Psoas muscle (tissue), 8 donors: ENCODE measurements around the gene FBXL19. TPM values are rescaled to one million over a fixed set of nuclear protein-coding genes. Genes with fewer than 3 reads are reported as not detected.

Source experiments
- ATAC-seq, 4 donors: fragments of 200-7000 bp; cut with Tn5 transposase; one replicate each; pipeline ENCODE4 v1.9.1; 2020; ENCODE audit warnings: moderate library complexity in 3 of 4, mild to moderate bottlenecking in 2 of 4
- DNase-seq, 2 donors: peaks; one replicate each; pipeline ENCODE4 v3.0.0-alpha.2; 2020
- H3K27ac ChIP-seq: fragments of 200-600 bp; one replicate; pipeline ENCODE4 v1.8.0; 2022
- H3K27me3 ChIP-seq, 3 donors: fragments of 200-600 bp in 1 of 3; one replicate each; pipeline versions ENCODE4 v1.6.1 to v1.8.0; 2013 to 2022; ENCODE audit warnings: low read length in 2 of 3, mild to moderate bottlenecking in 2 of 3, moderate library complexity in 1 of 3; ENCODE audit not compliant: insufficient read depth in 3 of 3
- H3K36me3 ChIP-seq, 2 donors: fragments of 200-600 bp in 1 of 2; one replicate each; pipeline versions ENCODE4 v1.6.1 to v1.8.0; 2013 to 2022; ENCODE audit warnings: low read depth in 1 of 2, mild to moderate bottlenecking in 1 of 2, moderate library complexity in 1 of 2; ENCODE audit not compliant: insufficient read depth in 1 of 2
- H3K4me1 ChIP-seq: fragments of 200-600 bp; one replicate; pipeline ENCODE4 v1.8.0; 2022
- H3K4me3 ChIP-seq: fragments of 200-600 bp; one replicate; pipeline ENCODE4 v1.8.0; 2022; ENCODE audit warnings: mild to moderate bottlenecking
- H3K9me3 ChIP-seq: fragments of 200-600 bp; one replicate; pipeline ENCODE4 v1.8.0; 2022
- WGBS, 3 donors: extraction: QIAGEN DNeasy Blood & Tissue Kit; methylation state at CpG; one replicate each; pipeline versions ENCODE4 v1.1.6 to v1.1.7; 2013; 5-methylcytosine and 5-hydroxymethylcytosine counted together
- intact Hi-C, 2 donors: fragments of 100-400 bp; cut with DNase I; formaldehyde crosslinking; loops; one replicate each; pipeline versions ENCODE4 v1.11.0 to v1.14.2; 2022
- polyA plus RNA-seq, 3 donors: library from polyadenylated mRNA; stranded (reverse); fragments of 200-250 nt; gene quantifications; one replicate each; pipeline ENCODE4 v1.2.3, GENCODE V29; 2013
- total RNA-seq, 4 donors: library from RNA; stranded (reverse); fragmentation: NEBNext Ultra II Directional in 2 of 4; extraction: Animal tissue kit (Norgen Biotek cat#: 25700) in 2 of 4; gene quantifications; one replicate each; pipeline versions ENCODE4 v1.2.1 to v1.2.4, GENCODE V29; 2021 to 2023
- TF ChIP-seq, protein P1 (sequence below): fragments of 200-600 bp; IDR thresholded peaks from one replicate; pipeline ENCODE4 v1.8.0; 2022; ENCODE audit warnings: antibody characterized with exemption
- donor health status: healthy with polysubstance abuse.
- donor health status: DM: no; HTN: no; CAD: no; lungs with moderate emphysema.
- donor health status: Bipolar disorder and iron deficiency.
- donor health status: healthy.
- donor health status: DM: yes; HTN: yes; CAD: no.
- donor health status: DM: no; HTN: no; CAD: no.
- donor health status: DM: no; HTN: no; CAD: no.
- donor health status: DM: yes; HTN: yes; CAD: no.

Gene FBXL19
- total and polyA plus RNA-seq, 7 donors = 2.8 to 5.4 (median 4.1) TPM

DNA sequence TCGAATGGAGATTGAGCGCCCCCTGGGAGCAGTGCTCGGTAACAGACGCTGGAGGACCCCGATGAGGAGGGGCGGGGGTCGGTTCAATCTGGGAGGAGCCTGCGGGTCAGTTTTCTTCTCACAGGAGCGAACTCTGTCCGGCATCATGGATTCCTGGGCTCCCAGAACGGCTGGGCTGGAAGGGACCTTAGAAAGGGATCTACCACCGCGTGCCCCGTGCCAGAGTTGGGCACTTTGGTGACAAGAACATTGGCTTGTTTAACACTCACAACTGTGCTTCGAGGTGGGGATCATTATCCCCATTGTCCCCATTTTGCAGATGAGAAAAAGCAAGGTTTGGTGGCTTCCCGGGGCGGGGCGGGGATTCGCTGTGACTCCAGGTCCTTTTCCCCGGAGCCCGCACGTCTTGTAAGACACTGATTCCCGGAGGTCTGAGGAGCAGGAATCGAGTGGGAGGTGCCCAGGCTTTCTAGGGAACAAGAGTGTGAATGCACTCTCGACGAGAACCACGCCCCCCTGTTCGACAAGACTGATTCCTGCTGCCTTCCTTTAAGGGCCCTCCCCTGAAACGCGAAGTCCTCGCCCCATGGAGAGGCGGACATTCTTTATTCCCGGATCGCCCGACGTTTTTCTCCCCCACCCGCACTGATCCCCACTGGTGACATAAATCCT lies 1.5 kb upstream of the FBXL19 start:
- intact Hi-C loops = loop anchor here (1.0 kb wide), 1 partner anchor 77 kb away; no protein-coding TSS in a partner anchor
- peak overlapping the region; percentile 81 for H3K4me3 ChIP-seq
- peak; percentile 86 to 91 for DNase-seq

DNA sequence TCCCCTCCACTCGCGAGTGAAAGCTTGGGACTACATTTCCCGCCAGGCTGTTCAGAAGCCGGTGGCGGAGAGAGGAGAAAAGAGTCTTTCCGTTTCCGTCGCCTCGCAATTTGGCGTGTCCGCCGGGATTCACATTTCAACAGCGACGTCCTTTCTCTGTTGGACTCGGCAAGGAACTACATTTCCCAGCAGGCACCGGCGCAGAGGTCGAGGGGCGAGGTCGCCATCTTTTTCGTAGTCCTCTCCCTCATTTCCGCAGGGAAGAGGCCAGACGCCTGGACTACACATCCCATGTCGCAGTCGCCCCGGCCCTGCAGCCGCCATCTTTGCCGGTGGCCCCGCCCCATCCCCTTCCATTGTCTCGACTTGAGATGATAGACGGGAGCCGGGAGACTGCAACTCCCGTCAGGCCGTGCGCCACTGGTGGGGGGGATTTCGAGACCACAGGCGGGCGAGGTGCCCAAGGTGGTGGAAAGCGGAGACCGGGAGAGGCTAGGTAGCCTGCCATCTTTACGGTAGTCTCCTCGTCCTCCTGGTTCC lies 882 bp upstream of the FBXL19 start:
- Histone ChIP-seq H3K27me3 (no peaks in the 10 kb centered on the region), H3K27ac (peak overlapping the region; percentile 86), H3K9me3 (no peaks in the 10 kb centered on the region), H3K4me1 (peaks cover 7% of the 10 kb centered on the region), H3K4me3 (peak overlapping the region; percentile 81), H3K36me3 (no peaks in the 10 kb centered on the region)
- peak; percentile 83 to 88 (median 84) for ATAC-seq
- intact Hi-C loops = no loop called here
- 0% methylated on average over 42 of the region's 42 CpGs for WGBS, 3 donors
- TF ChIP-seq, protein P1, sequence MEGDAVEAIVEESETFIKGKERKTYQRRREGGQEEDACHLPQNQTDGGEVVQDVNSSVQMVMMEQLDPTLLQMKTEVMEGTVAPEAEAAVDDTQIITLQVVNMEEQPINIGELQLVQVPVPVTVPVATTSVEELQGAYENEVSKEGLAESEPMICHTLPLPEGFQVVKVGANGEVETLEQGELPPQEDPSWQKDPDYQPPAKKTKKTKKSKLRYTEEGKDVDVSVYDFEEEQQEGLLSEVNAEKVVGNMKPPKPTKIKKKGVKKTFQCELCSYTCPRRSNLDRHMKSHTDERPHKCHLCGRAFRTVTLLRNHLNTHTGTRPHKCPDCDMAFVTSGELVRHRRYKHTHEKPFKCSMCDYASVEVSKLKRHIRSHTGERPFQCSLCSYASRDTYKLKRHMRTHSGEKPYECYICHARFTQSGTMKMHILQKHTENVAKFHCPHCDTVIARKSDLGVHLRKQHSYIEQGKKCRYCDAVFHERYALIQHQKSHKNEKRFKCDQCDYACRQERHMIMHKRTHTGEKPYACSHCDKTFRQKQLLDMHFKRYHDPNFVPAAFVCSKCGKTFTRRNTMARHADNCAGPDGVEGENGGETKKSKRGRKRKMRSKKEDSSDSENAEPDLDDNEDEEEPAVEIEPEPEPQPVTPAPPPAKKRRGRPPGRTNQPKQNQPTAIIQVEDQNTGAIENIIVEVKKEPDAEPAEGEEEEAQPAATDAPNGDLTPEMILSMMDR = no peak
- peak; percentile 100 for DNase-seq

More for the DNA sequence above, 1.5 kb upstream of the FBXL19 start:
- H3K9me3 ChIP-seq = no peaks in the 10 kb centered on the region
- H3K4me1 ChIP-seq = peaks cover 7% of the 10 kb centered on the region
- TF ChIP-seq, protein P1 = peak; percentile 84
- ATAC-seq = peak; percentile 14 to 44 (median 21)
- 1% methylated on average over 37 of the region's 37 CpGs for WGBS, 3 donors
- H3K27ac ChIP-seq = peak overlapping the region; percentile 86
- no peaks in the 10 kb centered on the region for H3K27me3 ChIP-seq
- no peaks in the 10 kb centered on the region for H3K36me3 ChIP-seq

DNA sequence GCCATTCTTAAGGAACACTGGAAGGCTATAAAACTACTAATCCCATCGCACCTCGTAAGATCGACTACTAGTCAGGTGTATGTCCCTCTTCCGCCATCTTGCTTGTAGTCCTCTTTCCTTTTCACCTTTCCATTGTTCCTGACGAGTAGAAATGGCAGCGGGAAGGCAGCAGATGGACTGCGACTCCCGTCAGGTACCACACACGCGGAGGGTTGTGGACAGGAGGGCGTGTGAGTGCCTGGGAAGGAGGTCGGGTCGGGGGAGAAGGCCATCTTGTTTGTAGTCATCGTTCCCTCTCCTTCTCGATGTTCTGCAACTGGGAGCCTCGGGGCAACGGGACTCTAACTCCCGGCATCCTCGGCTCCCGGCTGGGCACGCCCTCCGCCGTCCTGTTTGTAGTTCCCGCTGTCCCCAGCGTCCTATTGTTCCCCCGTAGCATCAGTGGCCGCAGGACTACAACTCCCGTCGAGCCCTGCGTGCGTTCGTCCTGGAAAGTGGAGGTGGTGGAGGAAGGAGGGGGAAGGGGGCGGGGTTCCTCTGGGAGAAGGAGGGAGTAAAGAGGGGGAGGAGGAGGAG lies 324 bp upstream of the FBXL19 start:
- H3K4me3 ChIP-seq = peak overlapping the region; percentile 81
- H3K4me1 ChIP-seq = peaks cover 7% of the 10 kb centered on the region
- DNase-seq = peak; percentile 100
- H3K27me3 ChIP-seq = no peaks in the 10 kb centered on the region
- intact Hi-C loops = no loop called here
- H3K36me3 ChIP-seq = no peaks in the 10 kb centered on the region
- H3K27ac ChIP-seq = peak overlapping the region; percentile 86
- WGBS, 3 donors = 0 to 1% (median 0%) methylated on average over 32 to 33 of the region's 33 CpGs
- ATAC-seq = peak; percentile 80 to 82 (median 81)
- no peaks in the 10 kb centered on the region for H3K9me3 ChIP-seq
- TF ChIP-seq, protein P1 = no peak

DNA sequence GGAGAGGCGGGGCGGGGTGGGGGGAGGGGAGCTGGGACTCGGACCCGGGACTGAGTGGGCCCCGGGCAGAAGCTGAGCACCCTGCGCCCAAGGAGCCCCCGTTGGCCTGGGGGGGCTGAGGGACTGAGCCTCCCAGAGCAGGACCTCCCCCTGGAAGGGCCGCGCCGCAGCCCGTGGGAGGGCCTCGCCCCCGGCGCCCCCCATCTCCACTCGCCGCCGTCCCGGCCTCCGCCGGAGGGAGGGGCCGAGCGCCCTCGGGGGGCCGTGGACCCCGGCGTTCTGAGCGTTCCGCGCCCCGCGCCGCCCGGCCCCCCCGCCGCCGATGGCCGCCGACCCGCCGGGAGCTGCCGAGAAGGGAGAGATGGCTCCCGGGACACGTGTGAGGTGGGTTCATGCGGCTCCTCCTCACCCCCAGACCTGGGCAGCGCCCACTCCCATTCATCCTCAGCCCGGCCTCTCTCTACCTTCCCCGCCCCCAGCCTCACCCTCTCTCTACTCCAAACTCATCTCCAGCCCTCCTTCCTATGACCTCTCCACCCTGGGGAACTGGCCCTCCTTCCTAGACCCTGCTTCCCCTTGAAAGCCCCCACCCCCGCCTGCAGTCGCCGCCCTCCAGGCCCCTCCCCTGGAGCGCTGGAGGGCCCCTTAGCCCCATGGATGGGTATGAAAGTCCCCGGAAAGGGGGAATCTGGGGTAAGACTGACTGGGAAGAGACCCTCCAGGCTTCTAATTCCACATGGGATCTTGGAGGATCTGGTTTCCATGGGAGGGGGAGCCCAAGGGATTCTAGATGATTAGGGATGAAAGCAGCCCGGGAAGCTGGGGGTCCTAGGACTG lies 922 bp downstream of the FBXL19 start:
- Histone ChIP-seq H3K27ac (peak overlapping the region; percentile 58), H3K36me3 (no peaks in the 10 kb centered on the region), H3K4me3 (peak overlapping the region; percentile 81), H3K4me1 (peaks cover 7% of the 10 kb centered on the region), H3K9me3 (no peaks in the 10 kb centered on the region), H3K27me3 (no peaks in the 10 kb centered on the region)
- ATAC-seq (no peak), DNase-seq (peak in 1 of 2 donors; percentile 67)
- WGBS, 3 donors = 5 to 21% (median 11%) methylated on average over 11 to 53 of the region's 53 CpGs
- TF ChIP-seq, protein P1 = no peak
- intact Hi-C loops = no loop called here
